ENCODE data around the gene PTPRE.

DNA sequence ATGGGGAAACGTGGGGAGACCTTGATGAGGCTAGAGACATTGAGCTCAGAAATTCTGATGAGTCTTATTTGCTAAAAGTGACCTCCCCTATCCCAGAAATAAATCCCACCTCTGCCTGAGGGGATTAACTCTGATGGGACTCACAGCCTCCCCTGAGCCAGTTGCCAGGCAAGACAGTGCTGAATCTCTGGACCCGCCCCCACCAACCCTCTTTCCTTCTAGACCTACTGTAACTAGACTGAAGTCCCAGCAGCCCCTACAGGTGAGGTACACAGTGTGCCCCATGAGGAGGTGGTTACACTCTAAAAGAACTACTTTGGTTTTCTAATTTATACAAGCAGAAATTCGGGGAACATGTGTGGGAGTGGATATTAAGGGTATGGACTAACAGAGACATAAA, 42.9 kb downstream of the PTPRE start:
- TF ChIP-seq, protein P1, sequence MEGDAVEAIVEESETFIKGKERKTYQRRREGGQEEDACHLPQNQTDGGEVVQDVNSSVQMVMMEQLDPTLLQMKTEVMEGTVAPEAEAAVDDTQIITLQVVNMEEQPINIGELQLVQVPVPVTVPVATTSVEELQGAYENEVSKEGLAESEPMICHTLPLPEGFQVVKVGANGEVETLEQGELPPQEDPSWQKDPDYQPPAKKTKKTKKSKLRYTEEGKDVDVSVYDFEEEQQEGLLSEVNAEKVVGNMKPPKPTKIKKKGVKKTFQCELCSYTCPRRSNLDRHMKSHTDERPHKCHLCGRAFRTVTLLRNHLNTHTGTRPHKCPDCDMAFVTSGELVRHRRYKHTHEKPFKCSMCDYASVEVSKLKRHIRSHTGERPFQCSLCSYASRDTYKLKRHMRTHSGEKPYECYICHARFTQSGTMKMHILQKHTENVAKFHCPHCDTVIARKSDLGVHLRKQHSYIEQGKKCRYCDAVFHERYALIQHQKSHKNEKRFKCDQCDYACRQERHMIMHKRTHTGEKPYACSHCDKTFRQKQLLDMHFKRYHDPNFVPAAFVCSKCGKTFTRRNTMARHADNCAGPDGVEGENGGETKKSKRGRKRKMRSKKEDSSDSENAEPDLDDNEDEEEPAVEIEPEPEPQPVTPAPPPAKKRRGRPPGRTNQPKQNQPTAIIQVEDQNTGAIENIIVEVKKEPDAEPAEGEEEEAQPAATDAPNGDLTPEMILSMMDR (optimal IDR thresholded peaks at IDR 0.05 in 1 of 3, IDR thresholded peaks at IDR 0.05 in 1 of 3, conservative IDR thresholded peaks at IDR 0.05 in 1 of 3; ENCODE audit: extremely low read depth in 1 of 3, insufficient read depth in 2 of 3, low read length in 3 of 3), result no peak
- no peak for TF ChIP-seq EZH2 (IDR thresholded peaks at IDR 0.05; ENCODE audit: low read length)

Measured in keratinocyte (primary cell).